Measurements from ENCODE around the gene MYBPC3.
A peak's percentile ranks its signal among the peaks of the same experiment; 100 is the strongest.

Gene MYBPC3

GRCh38 chr11:47383071-47383470 is 30.6 kb upstream of the MYBPC3 start:
- no peak for DNase-seq (ENCODE audit: low read depth)

GRCh38 chr11:47380078-47380477 is 27.6 kb upstream of the MYBPC3 start:
- DNase-seq (ENCODE audit: low read depth), result no peak

DNA sequence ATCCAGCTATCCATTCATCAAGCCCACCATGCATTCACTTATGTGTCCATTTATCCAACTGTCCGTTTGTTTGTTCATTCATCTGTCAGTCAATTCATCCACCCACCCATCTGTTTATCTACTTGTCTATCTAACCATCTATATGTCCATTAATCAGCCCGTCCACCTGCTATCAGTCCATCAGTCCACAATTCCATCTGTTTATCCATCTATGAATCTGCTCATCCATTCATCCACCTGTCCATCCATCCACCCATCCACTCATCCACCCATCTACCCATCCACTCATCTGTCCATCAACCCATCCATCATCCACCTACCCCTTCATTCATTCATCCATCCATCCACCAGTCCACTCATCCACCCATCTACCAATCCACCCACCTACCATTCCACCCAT is 26.8 kb upstream of the MYBPC3 start:
- no peak for DNase-seq (ENCODE audit: low read depth)

DNA sequence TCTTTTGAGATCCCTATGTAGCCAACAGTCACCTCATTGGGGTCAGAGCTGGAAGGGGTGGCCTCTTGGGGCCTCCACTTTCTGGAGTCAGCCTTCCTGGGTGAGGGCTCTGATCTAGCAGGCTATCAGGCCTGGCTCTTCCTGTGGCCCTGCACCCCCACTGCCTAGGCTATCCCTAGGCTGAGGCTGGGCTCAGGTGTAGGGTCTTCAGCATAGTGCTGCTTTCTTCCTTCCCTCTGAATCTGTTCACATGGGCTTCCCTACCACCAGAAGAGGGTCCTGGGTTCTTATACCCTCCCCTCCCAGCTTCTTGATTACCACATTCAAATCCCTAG is 26.3 kb upstream of the MYBPC3 start:
- no peak for DNase-seq (ENCODE audit: low read depth)

DNA sequence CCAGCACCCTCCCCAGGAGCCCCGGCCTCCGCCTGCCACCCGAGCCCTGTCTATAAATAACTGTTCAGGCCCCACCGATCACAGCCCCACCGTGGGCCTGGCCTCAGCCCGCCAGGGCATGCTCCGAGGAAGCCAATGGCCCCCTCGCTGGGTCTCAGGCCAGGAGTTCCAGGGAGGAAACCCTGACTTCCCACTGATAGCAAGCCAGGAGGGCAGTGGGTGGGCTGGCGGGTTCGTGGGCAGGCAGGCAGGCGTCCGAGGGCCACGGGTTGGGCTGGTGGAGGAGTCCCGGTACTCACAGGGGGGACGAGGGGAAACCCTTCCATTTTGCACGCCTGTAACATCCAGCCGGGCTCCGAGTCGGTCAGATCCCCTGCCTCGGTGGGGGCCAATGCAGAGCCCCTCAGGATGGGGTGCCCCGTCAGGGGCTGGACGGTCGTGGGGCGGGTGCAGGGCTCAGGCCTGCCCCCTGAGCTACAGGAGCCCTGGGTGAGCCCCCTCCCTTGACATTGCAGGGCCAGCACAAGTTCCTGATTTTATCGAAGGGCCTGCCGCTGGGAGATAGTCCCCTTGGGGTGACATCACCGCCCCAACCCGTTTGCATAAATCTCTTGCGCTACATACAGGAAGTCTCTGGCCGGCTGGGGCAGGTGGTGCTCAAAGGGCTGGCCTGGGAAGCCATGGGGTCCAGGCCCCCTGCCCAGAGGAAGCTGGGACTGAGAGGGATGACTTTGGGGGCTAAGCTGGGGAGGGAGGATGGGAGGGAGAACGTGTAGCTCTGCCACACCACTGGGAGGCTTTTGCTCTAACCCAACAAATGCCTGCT is 25.7 kb upstream of the MYBPC3 start, which contains the start of gene SPI1:
Gene SPI1, minus strand, starts transcription at position 538 of the 826 bp plus-strand sequence. Its CDS starts 194 bp downstream, at position 344.
- DNase-seq (ENCODE audit: low read depth), result no peak

DNA sequence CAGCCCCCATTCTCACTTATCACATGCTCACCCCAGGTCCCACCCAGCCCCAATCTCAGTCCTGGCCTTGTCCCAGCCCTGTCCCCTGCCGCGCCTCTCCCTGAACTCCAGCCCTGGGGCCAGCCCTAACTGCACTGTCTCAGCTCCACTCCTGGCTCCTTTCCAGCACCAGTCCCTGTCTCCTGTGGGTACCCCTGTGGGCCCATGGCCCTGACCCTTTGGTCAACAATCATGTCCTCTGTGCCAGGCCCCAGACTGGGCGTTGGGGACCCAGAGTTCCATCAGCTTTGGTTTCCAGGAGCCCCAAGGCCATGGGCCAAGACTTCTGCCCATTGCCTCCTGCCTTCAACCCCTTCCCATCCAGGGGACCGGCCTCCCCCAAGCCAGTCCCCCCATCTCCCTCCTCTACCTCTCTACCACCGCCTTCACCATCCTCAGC is 25.1 kb upstream of the MYBPC3 start:
- no peak for DNase-seq (ENCODE audit: low read depth)

GRCh38 chr11:47376525-47377371 is 24.2 kb upstream of the MYBPC3 start:
- DNase-seq (ENCODE audit: low read depth), result no peak

- DNase-seq (ENCODE audit: low read depth), result no peak
Observed at GRCh38 chr11:47376107-47376524, 23.6 kb upstream of the MYBPC3 start.

- no peak for DNase-seq (ENCODE audit: low read depth)
Observed at GRCh38 chr11:47375546-47376085, 23.1 kb upstream of the MYBPC3 start.

DNA sequence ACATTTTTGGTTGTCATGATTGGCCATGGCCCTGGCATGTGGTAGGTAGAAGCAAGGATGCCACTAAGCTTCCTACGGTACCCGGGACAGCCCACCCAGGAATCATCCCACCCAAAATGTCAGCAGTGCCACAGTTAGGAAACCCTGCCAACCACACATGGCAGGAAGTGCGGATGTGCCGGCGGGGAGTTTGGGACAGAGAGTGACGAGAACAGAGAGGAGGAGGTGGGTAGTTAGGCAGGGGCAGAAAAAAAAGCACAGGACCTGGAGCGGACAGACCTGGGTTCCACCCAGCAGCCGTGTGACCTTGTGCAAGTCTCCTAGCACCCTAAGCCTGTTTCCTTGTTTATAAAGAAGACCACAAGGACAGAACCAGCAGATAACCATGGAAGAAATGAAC is 22.5 kb upstream of the MYBPC3 start:
- no peak for DNase-seq (ENCODE audit: low read depth)

DNA sequence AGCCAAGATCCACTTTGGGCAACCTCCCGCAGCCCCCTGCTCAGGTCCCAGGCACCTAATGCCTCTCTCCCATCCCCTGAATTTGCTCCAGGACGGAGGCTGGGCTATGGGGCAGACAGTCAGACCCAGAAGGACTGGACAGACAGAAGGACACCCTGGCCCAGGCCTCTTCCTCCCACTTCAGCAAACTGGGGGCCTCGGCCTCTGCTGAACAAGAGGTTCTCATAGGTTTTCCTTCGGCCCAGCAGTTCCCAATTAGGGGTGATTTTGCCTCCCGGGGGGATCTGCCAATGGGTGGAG is 22.2 kb upstream of the MYBPC3 start:
- DNase-seq (ENCODE audit: low read depth), result no peak

GRCh38 chr11:47373876-47374719 is 21.6 kb upstream of the MYBPC3 start:
- DNase-seq (ENCODE audit: low read depth), result peak; percentile 74

- DNase-seq (ENCODE audit: low read depth), result no peak
Observed at GRCh38 chr11:47372422-47372821, 19.9 kb upstream of the MYBPC3 start.

- no peak for DNase-seq (ENCODE audit: low read depth)
Observed at GRCh38 chr11:47369676-47370075, 17.2 kb upstream of the MYBPC3 start.

DNA sequence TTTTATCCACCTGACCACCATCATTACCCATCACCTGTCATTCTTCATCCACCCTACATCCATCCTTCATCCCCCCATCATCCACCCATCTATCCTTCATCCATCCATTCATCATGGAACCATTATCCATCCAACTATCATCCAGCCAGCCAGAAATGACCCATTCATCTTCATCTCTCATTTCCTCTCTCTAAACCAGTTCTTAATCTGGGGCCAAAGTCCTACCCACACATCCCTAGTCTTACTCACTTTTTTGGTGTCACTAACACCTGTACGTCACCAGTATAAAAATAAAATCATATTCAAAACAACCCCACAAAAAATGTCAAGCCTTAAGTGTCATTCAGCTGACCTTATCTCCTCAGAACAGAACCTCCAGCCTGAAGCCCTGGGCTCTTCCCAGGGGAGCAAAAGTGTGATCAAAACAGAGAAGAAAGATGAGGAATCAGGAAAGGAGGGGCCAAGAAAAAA is 13.6 kb upstream of the MYBPC3 start:
- DNase-seq (ENCODE audit: low read depth), result no peak

- DNase-seq (ENCODE audit: low read depth), result no peak
Observed at GRCh38 chr11:47361419-47361818, 8.9 kb upstream of the MYBPC3 start.

- no peak for DNase-seq (ENCODE audit: low read depth)
Observed at GRCh38 chr11:47360341-47360740, 7.8 kb upstream of the MYBPC3 start.

- DNase-seq (ENCODE audit: low read depth), result no peak
Observed at GRCh38 chr11:47359586-47359985, 7.1 kb upstream of the MYBPC3 start.

GRCh38 chr11:47359162-47359561 is 6.7 kb upstream of the MYBPC3 start:
- no peak for DNase-seq (ENCODE audit: low read depth)

DNA sequence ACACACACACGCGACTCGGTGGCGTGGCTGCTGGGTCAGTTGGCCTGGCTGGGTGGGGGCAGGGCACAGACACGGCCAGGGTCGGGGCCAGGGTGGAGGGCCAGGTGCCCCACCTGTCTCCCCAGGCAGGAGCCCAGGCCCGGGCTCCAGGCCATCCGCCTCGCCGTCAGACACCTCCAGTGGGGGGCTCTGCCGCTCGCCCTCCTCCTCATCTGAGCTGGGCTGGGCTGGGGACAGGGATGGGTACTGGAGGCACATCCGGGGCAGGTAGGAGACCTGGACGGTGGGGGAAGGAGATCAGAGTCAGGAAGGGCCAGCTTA is 6.2 kb upstream of the MYBPC3 start:
- no peak for DNase-seq (ENCODE audit: low read depth)

DNA sequence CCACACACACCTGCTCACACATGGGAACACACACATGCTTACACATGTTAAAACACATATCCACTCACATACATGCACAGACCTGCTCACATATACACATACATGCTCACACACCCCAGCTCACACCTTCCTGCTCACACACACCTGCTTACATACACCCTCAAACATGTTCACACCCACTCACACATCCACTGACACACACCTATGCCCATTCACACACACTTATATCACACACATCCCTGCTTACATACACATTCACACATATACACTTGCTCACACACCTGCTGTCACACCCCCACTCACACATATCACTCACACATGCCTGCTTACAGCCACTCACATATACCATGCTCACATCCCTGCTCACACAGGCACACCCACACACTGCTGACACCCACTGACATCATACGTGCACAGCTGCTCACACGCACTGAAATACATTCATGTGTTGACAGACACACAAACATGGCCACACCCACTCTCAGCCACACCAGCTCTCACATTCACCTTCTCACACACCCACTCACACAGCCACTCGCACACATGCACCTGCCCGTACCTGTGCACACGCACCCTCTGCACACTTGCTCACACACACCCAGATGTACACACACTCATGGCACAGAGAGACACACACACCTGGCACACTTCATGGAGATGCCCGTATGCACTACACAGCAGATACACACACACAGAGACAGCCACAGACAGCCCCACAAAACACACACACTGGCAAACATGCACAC is 5.7 kb upstream of the MYBPC3 start:
- DNase-seq (ENCODE audit: low read depth), result no peak

DNA sequence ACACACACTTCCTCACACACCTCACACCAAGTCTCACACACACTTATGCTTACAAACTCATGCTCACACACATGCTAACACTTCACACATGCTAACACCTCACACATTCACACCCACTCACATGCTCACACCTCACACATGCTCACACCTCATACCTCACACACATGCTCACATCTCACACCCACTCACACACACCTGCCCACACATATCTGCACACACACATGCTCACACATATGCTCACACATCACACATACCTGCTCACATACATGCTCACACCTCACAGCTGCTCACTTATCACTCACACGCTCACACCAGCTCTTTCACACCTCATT is 4.5 kb upstream of the MYBPC3 start:
- no peak for DNase-seq (ENCODE audit: low read depth)

Data from stimulated activated CD4-positive, alpha-beta T cell treated with anti-CD3 and anti-CD28 coated beads, Interleukin-2, amount 100 ng/mL, for 4 hours (primary cell).